RWPE1 (cell line): Measurements from ENCODE around the gene BTC.
"Not testable (repeated sequence)": the region's sequence is repeated elsewhere in the genome, so short reads cannot be mapped to it uniquely, and the experiment has no call there.

Source experiments
- CTCF ChIA-PET: fragments of 350-600 bp; sonication (Branson Sonifier 250); formaldehyde crosslinking; extraction: SDS; loops from one replicate; lab custom pipeline; 2021; lab: Yijun Ruan, JAX
- POLR2A ChIA-PET: fragments of 400-600 bp; formaldehyde crosslinking; extraction: SDS; loops from one replicate; lab custom pipeline; 2020; ENCODE audit warnings: antibody characterized with exemption; ENCODE audit not compliant: low non-redundant PET; lab: Yijun Ruan, JAX
- DNase-seq: peaks from one replicate; pipeline ENCODE4 v3.0.0; 2012; ENCODE audit warnings: low spot score
- H3K27ac ChIP-seq: fragments of 450-650 bp; 2 replicates; pipeline ENCODE4 v1.5.1; 2017
- CTCF ChIP-seq: fragments of 450-650 bp; conservative IDR thresholded peaks from 2 replicates; pipeline ENCODE4 v1.5.1; 2017; ENCODE audit warnings: low read depth, mild to moderate bottlenecking

BTC gene

DNA sequence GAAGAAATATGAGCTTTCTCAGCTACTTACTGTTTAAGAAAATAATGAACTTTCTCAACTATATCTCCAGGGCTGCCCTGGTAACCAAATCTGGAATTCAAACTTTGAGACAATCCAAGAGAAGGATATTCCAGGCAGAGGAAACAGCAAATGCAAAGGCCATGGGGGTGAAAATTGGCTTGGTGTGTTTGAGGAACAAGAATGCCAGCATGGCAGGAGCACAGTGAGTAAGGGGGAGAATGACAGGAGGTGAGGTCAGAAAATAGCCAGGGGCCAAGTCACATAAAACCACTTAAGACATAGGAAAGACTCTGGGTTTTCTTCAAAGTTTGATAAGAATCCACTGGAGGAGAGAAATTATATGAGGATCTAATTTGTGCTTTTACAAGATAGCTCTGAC, 27.2 kb upstream of the BTC start:
- no peak for DNase-seq
- no peak overlapping the region for H3K27ac ChIP-seq
- ChIA-PET CTCF (no interaction called here), POLR2A (no interaction called here)
- TF ChIP-seq CTCF: no peak

GRCh38 chr4:74814052-74814451, 19.7 kb upstream of the BTC start:
- DNase-seq: no peak
- ChIA-PET POLR2A (no interaction called here), CTCF (no interaction called here)
- no peak overlapping the region for H3K27ac ChIP-seq
- TF ChIP-seq CTCF: no peak

- CTCF ChIA-PET, H3K27ac ChIP-seq, POLR2A ChIA-PET, DNase-seq: not testable (repeated sequence)
Observed at GRCh38 chr4:74812056-74812455, 17.7 kb upstream of the BTC start.

GRCh38 chr4:74805601-74806000, 11.3 kb upstream of the BTC start:
- DNase-seq: peak; percentile 56
- no peak for TF ChIP-seq CTCF
- ChIA-PET POLR2A (no interaction called here), CTCF (no interaction called here)
- no peak overlapping the region for H3K27ac ChIP-seq

DNA sequence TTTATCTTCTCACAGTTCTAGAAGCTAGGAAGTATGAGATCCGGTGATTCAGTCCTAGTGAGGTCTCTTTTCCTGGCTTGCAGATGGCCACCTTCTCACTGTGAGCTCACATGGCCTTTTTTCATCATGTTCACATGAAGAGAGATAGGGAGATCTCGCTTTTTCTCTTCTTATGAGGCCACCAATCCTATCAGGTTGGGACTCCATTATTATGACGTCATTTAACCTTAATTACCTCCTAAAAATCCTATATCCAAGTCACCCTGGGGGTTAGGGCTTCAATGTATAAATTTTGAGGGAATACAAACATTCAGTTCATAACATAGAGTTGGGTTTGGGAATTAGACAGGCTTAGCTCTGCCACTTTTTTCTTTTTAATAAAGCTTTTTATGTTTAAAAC, 6.0 kb upstream of the BTC start:
- POLR2A ChIA-PET: no interaction called here
- no peak for DNase-seq
- H3K27ac ChIP-seq: no peak overlapping the region
- CTCF ChIA-PET: interaction anchor here (0.6 kb wide), 1 partner anchor 924 kb away, joined by 3 read pairs; no protein-coding TSS in a partner anchor
- TF ChIP-seq CTCF: no peak

DNA sequence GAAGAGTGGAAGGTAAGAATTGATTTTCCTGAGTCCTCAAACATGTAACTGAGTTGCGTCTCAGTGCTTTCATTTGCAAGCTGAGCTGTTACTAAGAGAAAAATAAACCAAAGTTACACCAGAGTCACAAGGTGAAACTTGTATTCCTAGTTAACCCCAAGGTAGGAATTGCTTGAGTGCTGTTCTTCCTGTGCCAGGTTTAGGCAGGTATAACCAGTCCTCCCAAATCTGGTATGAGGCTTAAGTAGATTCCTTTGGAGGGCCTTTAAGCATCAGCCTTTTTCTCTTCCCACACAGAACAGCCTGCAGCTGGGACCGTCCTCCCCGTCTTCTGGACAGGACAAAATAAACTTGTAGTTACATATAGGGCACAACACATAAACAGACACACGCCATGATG, 2.3 kb upstream of the BTC start:
- ChIA-PET POLR2A (interaction anchor here (0.7 kb wide), 1 partner anchor 230 kb away, joined by 3 read pairs; no protein-coding TSS in a partner anchor), CTCF (no interaction called here)
- DNase-seq: no peak
- no peak for TF ChIP-seq CTCF
- no peak overlapping the region for H3K27ac ChIP-seq

DNA sequence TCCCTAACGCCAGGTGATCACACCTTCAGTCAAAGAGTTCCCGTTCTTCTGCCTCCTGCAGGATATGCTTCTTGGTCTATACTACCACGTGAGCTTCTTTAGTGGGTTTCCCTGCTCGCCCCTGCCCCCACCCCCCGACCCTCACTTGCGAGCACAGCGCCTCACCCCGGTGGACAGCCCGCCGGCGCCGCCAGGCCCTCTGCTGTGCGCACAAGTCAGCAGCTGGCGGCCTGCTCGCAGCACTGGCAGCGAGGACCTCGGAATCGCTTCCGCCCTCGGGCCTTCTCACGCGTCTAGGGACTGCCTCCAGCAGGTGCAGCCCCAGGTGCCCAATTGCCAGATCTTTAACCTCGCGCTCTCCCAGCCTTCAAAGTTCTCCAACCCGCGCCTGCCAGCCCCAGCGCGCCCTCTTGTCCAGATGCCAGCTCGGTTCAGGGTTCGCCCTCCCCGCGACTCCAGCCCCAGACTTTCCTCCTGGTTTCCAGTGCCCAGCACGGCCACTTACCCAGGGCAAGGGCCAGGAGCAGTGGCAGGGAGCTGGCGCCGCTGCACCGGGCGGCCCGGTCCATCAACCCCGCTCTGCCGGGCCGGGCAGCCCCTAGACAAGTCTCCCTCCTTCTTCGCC, 454 bp downstream of the BTC start:
- ChIA-PET POLR2A (no interaction called here), CTCF (interaction anchor here (0.5 to 0.7 kb wide), 7 partner anchors 18 to 664 kb away, joined by 3 to 5 read pairs (median 3); no protein-coding TSS in a partner anchor)
- peak overlapping the region; percentile 39; the same call in 1 of the 2 replicates for H3K27ac ChIP-seq
- DNase-seq: peak; percentile 24
- TF ChIP-seq CTCF: peak; percentile 33
